SU-DHL-6 (cell line): ENCODE measurements around the gene BCAR1.
"Not testable (repeated sequence)": the region's sequence is repeated elsewhere in the genome, so short reads cannot be mapped to it uniquely, and the experiment has no call there.

Source experiments
- H2AFZ ChIP-seq: fragments of 200-600 bp; sonication (generic); 2 replicates; pipeline ENCODE4 v1.6.1; 2014; ENCODE audit warnings: low read depth, mild to moderate bottlenecking, moderate library complexity, mixed read lengths, antibody characterized with exemption, low read length; ENCODE audit not compliant: severe bottlenecking
- H3F3A ChIP-seq: fragments of 200-600 bp; shearing (Covaris generic); 2 replicates; pipeline ENCODE4 v1.6.0; 2016; ENCODE audit warnings: antibody characterized with exemption, mild to moderate bottlenecking; ENCODE audit not compliant: insufficient read depth
- H3K27ac ChIP-seq: fragments of 200-600 bp; sonication (generic); 2 replicates; pipeline ENCODE4 v1.5.1; 2016; ENCODE audit warnings: low read depth, mild to moderate bottlenecking, low read length, moderate library complexity, mixed read lengths
- H3K27me3 ChIP-seq: fragments of 200-600 bp; sonication (generic), shearing (Covaris generic); 2 replicates; pipeline ENCODE4 v1.6.0; 2014; ENCODE audit warnings: mild to moderate bottlenecking, low read length
- H3K36me3 ChIP-seq: fragments of 200-600 bp; sonication (generic); 2 replicates; pipeline ENCODE4 v1.6.1; 2014; ENCODE audit warnings: mild to moderate bottlenecking, low read length, mixed read lengths
- H3K4me2 ChIP-seq: fragments of 300-600, 200-600 bp; shearing (Covaris generic), sonication (generic); 2 replicates; pipeline ENCODE4 v1.6.0; 2014; ENCODE audit warnings: low read length, low read depth, mild to moderate bottlenecking; ENCODE audit not compliant: poor library complexity, severe bottlenecking
- H3K4me3 ChIP-seq: fragments of 200-600 bp; sonication (generic); 2 replicates; pipeline ENCODE4 v1.5.1; 2014; ENCODE audit warnings: antibody characterized with exemption, low read length, mild to moderate bottlenecking, mixed read lengths; ENCODE audit not compliant: insufficient read depth, poor library complexity, severe bottlenecking
- H3K79me2 ChIP-seq: fragments of 200-600 bp; sonication (generic); 2 replicates; pipeline ENCODE4 v1.6.1; 2014; ENCODE audit warnings: mild to moderate bottlenecking, low read length, moderate library complexity; ENCODE audit not compliant: insufficient read depth
- H3K9ac ChIP-seq: fragments of 200-600 bp; sonication (generic); 2 replicates; pipeline ENCODE4 v1.7.0; 2014; ENCODE audit warnings: mild to moderate bottlenecking, low read length
- H3K9me2 ChIP-seq: fragments of 200-600 bp; sonication (generic); replicated peaks from 2 replicates; pipeline ENCODE4 v1.6.1; 2014; ENCODE audit warnings: low read length; ENCODE audit not compliant: insufficient read depth
- H3K9me3 ChIP-seq: fragments of 200-600 bp; sonication (generic); 2 replicates; pipeline ENCODE4 v1.6.1; 2014; ENCODE audit warnings: low read length, mixed read lengths; ENCODE audit not compliant: insufficient read depth
- H4K20me1 ChIP-seq: fragments of 200-600 bp; sonication (generic); 2 replicates; pipeline ENCODE4 v1.6.1; 2014; ENCODE audit warnings: low read depth, mild to moderate bottlenecking, antibody characterized with exemption, low read length, moderate library complexity, mixed read lengths
- CTCF ChIP-seq: fragments of 200-600 bp; sonication (generic); IDR thresholded peaks from one replicate; pipeline ENCODE4 v1.5.1; 2017; ENCODE audit warnings: antibody characterized with exemption, mild to moderate bottlenecking, low read length, moderate library complexity; ENCODE audit not compliant: insufficient read depth, poor library complexity, severe bottlenecking
- EZH2phosphoT487 ChIP-seq: fragments of 200-600 bp; sonication (generic), shearing (Covaris generic); conservative IDR thresholded peaks from 2 replicates; pipeline ENCODE4 v1.6.1; 2018; ENCODE audit warnings: mild to moderate bottlenecking, antibody characterized with exemption, low read length, moderate library complexity, mixed read lengths

Gene BCAR1

GRCh38 chr16:75273054-75273925 lies 21.9 kb upstream of the BCAR1 start:
- H3K9me3 ChIP-seq = no peaks in the 10 kb centered on the region
- no peak for TF ChIP-seq CTCF
- no peak for TF ChIP-seq EZH2phosphoT487
- H3K9me2 ChIP-seq = no peaks in the 10 kb centered on the region
- no peaks in the 10 kb centered on the region for H4K20me1 ChIP-seq
- no peak overlapping the region for H3K4me3 ChIP-seq
- no peak overlapping the region for H3K4me2 ChIP-seq
- H3K79me2 ChIP-seq = no peaks in the 10 kb centered on the region
- no peaks in the 10 kb centered on the region for H3K27me3 ChIP-seq
- H2AFZ ChIP-seq = no peak overlapping the region
- H3F3A ChIP-seq = no peaks in the 10 kb centered on the region
- no peak overlapping the region for H3K9ac ChIP-seq
- H3K27ac ChIP-seq = no peak overlapping the region
- no peaks in the 10 kb centered on the region for H3K36me3 ChIP-seq

- not testable (repeated sequence) for H3K36me3 ChIP-seq, H4K20me1 ChIP-seq, H3K4me2 ChIP-seq, H3K9ac ChIP-seq, H3K4me3 ChIP-seq, H2AFZ ChIP-seq, H3K79me2 ChIP-seq, H3K27me3 ChIP-seq, H3F3A ChIP-seq, H3K27ac ChIP-seq, H3K9me3 ChIP-seq, H3K9me2 ChIP-seq
These were observed 21.2 kb upstream of the BCAR1 start for GRCh38 chr16:75272629-75273028.

GRCh38 chr16:75272097-75272551 lies 20.7 kb upstream of the BCAR1 start:
- Histone ChIP-seq H3K79me2 (no peaks in the 10 kb centered on the region), H3F3A (no peaks in the 10 kb centered on the region), H3K4me3 (no peak overlapping the region), H3K9ac (no peak overlapping the region), H3K4me2 (no peak overlapping the region), H3K9me2 (no peaks in the 10 kb centered on the region), H2AFZ (no peak overlapping the region), H3K36me3 (no peaks in the 10 kb centered on the region), H3K27me3 (no peaks in the 10 kb centered on the region), H3K9me3 (no peaks in the 10 kb centered on the region), H3K27ac (no peak overlapping the region), H4K20me1 (no peaks in the 10 kb centered on the region)
- no peak for TF ChIP-seq CTCF
- TF ChIP-seq EZH2phosphoT487 = no peak

- Histone ChIP-seq H3K27ac (no peak overlapping the region), H3K4me3 (no peak overlapping the region), H3K36me3 (no peaks in the 10 kb centered on the region), H3K27me3 (no peaks in the 10 kb centered on the region), H3K79me2 (no peaks in the 10 kb centered on the region), H3F3A (no peaks in the 10 kb centered on the region), H4K20me1 (no peaks in the 10 kb centered on the region), H3K9me3 (no peaks in the 10 kb centered on the region), H3K9me2 (no peaks in the 10 kb centered on the region), H3K9ac (no peak overlapping the region), H3K4me2 (no peak overlapping the region), H2AFZ (no peak overlapping the region)
- TF ChIP-seq CTCF (no peak), EZH2phosphoT487 (no peak)
These were observed 20.1 kb upstream of the BCAR1 start for GRCh38 chr16:75271441-75272096.

GRCh38 chr16:75269358-75269757 lies 17.9 kb upstream of the BCAR1 start:
- not testable (repeated sequence) for H3K9ac ChIP-seq

More at GRCh38 chr16:75269358-75269757, 17.9 kb upstream of the BCAR1 start:
- not testable (repeated sequence) for H2AFZ ChIP-seq, H3K36me3 ChIP-seq, H3K27ac ChIP-seq, H4K20me1 ChIP-seq, H3K27me3 ChIP-seq, H3K9me2 ChIP-seq, H3K9me3 ChIP-seq, H3K4me2 ChIP-seq, H3F3A ChIP-seq, H3K79me2 ChIP-seq, H3K4me3 ChIP-seq
